GM18868 (cell line): Measurements from ENCODE around the gene RAB3GAP2.
"Not testable (repeated sequence)": the region's sequence is repeated elsewhere in the genome, so short reads cannot be mapped to it uniquely, and the experiment has no call there.

Experiments used
- ATAC-seq: cut with Tn5 transposase; IDR thresholded peaks from one replicate; pipeline ENCODE4 v1.9.1; 2021; ENCODE audit warnings: mild to moderate bottlenecking, moderate library complexity; ENCODE audit not compliant: unreplicated experiment

RAB3GAP2 gene

DNA sequence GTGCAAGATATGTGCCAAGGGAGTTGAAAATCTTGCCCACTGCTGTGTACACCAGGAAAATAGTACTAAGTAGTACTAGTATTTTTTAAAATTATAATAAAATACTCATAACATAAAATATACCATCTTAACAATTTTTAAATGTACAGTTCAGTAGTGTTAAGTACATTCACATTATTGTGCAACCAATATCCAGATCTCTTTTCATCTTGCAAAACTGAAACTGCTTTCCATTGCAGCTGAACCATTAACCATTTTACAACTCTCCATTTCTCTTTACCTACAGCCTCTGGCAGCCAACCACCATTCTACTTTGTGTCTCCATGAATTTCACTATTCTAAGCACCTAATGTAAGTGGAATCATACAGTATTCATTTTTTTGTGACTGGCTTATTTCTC, 19.3 kb upstream of the RAB3GAP2 start:
- ATAC-seq = no peak

DNA sequence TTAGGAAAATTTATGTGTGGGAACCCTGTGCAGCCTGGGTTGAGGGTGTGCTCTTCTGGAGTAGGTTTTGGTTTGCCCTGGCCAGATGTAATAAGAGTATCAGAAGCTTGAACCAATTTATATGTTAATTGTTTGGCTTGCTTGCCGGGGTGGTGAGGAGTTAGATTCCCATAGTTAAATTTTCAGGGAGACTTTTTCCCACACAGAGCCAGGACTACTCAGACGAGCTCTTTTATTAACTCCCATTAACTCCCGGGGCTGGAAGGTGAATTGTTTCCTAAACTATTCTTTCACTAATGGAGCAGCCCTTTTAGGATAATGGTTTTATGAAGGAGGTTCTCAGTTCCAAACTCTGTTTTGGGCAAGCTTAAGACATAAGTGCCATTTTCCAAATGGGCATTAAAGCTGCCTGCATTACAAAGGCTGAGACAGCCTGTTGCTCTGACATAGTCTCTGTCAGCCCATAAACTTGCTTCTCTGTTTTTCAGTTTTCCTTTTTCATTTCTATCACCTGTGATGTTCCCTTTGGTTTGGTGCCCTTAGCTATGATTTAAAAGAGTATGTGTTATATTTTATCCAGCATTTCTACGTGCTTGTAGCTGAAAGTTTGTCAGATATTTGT, 18.0 kb upstream of the RAB3GAP2 start:
- no peak for ATAC-seq

DNA sequence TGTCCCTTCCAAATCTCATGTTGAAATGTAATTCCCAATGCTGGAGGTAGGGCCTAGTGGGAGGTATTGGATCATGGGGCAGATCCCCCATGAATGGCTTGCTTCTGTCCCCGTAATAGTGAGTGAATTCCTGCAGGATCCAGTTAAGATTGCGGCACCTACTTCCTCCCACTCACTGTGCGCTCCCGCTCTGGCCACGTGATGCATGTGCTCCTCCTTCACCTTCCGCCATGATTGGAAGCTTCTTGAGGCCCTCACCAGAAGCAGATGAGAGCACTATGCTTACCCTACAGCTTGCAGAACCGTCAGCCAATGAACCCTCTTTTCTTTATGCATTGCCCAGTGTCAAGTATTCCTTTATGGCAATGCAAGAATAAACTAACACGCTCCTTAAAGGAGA, 14.9 kb upstream of the RAB3GAP2 start:
- ATAC-seq = no peak

DNA sequence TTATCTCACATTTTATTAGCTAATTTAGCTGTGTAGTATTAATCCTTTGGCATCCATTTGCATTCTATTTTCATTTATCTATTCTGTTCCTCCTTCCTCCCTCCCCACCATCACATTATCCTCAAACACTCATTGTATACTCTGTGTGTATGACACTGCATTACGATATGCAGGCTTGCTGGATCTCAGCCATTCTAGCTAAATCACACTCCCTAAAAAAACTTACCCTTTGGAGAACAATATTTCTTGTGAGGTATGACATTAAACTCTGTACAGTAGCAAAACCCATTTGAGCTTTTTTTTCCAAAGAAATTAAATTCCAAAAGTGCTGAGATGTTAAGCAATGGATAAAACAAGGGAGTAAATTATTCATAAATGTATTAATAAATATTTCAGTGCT, 11.4 kb upstream of the RAB3GAP2 start:
- ATAC-seq = no peak

DNA sequence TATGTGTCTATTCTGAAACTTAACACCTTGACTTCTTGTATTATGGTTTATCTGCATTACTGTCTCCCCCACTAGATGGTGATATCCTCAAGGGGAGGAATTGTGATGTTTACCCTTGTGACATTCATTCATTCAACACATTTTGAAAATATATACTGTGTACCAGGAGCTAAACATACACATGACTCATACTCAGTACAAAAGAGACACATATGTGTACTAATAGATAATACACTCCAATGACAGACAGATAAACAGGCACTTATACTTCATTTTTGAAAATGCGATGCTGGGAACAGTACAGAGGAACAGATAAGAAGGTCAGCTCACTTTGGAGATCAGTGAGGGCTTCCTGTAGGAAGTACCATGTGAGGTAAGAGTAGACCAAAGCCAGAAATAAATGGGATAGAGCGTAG, 8.9 kb upstream of the RAB3GAP2 start:
- peak; percentile 71 for ATAC-seq

DNA sequence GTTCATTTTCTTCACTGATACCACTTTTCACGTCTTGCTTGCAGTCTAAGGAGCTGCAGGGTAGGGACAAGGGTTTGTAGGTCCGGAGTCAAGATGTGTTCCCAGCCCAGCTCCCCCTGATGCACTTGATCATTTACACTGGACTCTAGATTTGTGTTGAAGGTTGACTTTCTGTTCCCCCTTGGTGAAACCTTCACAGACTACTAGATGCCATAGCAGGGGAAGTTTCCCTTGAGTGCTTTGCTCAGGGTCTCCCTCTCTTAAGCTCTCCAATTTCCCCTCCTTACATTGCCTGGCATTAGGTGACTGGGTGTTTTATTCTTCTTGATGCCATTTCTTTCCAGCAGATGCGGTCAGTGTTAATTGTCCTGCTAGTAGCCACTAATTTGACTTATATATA, 8.0 kb upstream of the RAB3GAP2 start:
- ATAC-seq = peak; percentile 64

DNA sequence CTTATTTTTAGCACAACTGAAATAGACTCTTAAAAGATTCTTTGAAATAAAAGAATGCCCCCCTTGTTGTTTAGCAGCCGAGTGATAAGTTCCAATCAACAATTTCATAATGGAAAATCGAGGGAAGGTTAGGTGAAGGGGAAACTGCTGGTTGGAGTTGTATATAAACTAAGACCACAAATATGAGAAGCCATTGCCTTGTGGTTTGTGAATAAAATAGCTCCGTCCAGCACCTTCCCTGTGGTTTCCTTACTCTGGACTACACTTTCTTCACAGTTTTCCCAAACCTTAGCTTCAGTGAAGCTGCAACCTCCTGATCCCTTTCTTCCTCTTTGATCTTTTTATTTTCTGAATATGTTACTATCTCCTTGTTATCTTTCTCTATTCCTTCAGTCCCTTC, 6.7 kb upstream of the RAB3GAP2 start:
- ATAC-seq = no peak

DNA sequence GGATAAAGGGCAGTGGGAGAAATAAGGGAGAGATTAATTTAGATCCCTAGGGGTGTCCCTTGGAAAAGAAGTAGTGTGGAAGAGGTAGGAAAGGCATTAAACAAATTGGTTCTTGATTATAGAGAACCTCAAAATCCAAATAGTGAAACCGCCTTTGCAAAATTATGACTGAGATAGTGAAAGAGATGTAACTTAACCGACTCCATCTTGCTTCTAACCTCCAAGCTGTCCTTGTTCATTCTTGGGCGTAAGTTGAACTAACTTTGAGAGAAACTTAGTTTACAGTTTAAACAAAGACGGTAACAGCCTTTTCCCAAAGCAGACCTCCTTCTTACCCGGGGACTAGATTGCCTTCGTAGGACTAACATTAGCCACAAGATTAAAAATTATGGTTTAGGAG, 3.2 kb upstream of the RAB3GAP2 start:
- ATAC-seq = no peak

DNA sequence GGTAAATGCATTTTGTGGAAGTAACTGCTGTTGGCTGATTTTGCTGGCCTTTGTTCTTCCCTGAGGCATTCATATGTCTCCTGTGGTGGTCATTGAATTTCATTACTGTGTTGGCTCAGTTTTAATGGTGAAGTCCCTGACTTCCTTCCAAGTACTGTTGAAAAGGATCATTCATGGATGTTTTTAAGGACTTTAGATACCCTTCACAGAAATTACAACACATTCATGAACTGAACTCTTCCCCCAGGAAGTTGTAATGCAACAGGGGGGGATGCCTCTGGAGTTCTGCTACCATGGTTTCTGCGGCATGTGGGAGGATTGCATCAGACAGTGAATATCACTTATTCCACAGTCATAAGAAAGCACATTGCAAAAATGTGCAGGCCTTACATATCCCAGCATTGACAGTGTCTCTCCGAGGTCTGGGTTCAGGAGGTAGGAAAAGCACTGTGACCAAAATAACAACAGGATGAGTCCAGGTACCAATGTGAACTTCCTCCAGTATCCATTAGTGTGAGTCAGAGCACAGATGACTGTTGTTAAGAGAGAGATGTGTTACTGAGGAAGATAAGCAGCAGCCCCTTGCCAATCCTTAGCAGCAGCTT, 2.1 kb upstream of the RAB3GAP2 start:
- no peak for ATAC-seq

DNA sequence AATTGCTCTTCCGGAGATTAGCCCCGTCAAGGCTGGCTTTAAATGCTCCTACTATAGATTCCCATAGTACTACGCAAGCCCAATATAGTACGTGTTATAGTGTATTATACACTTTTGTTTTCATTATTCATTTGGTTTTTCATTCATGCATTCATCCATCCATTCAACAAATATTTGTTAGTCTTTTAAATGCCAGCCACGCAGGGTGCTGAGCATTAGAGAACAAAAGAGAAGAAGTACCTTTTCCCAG, 513 bp upstream of the RAB3GAP2 start:
- ATAC-seq = no peak

DNA sequence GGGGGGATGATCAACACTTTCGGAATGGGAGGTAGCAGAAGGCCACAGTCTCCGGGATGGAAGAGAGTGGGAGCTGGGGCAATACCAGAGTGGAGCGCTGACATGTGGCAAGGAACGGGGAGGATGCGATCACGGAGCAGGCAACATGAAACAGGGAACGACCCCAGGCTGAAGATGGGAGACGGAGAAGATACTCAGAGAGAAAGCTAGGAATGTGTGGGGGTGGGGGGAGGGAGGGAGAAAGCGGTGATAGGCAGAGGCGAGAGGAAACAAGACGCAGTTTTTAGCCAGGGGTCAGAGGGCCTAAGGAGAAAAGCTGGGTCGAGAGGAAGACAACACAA, 577 bp downstream of the RAB3GAP2 start:
- no peak for ATAC-seq

DNA sequence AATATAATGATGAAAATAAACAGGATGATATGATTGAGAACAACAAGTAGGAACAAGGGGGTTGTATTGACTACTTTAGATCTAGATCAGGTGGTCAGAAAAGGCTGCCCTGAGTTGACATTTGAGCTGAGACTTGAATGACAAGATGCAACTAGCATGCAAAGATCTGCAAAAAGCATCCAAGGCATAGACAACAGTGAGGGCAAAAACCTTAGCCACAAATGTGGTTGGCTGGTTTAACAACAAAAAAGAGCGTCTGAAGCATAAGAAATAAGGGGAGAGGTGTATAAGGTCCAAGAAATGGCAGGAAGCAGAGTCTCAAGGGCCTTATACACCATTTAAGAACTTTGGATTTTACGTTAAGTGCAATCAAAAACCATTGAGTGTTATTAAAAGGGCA, 3.2 kb downstream of the RAB3GAP2 start:
- ATAC-seq = no peak

DNA sequence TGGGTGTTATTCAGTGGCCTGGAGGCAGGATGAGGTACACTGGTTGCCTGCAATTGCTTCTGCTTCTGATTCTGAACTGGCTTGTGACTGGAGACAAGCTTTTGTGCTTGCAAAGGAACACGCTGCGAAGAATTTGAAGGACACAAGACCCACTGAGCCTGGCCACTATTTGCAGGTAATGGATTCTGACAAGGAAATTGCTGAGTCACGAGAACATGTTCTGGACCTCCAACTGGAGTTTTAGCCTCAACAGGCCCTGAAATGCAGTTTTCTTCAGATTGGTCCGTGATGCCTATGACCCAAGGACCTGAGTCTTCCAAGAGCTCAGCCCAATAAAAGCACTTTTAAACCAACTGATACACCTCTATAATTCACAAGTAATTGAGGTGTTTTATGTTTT, 4.6 kb downstream of the RAB3GAP2 start:
- no peak for ATAC-seq

DNA sequence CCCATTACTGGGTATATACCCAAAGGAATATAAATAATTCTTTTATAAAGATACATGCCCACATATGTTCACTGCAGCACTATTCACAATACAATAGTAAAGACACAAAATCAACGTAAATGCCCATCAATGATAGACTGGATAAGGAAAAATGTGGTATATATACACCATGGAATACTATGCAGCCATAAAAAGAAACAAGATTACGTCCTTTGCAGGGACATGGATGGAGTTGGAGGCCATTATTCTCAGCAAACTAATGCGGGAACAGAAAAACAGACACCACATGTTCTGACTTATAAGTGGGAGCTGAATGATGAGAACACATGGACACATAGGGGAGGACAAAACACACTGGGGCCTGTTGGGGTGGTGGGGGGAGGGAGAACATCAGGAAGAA, 12.0 kb downstream of the RAB3GAP2 start:
- ATAC-seq = not testable (repeated sequence)

DNA sequence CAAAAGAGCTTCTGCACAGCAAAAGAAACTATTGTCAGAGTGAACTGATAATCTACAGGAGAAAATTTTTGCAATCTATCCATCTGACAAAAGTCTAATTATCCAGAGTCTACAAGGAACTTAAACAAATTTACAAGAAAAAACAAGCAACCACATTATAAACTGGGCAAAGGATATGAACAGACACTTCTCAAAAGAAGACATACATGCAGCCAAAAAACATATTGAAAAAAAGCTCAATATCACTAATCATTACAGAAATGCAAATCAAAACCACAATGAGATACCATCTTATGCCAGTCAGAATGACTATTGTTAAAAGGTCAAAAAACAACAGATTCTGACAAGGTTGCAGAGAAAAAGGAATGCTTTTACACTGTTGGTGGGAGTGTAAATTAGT, 12.5 kb downstream of the RAB3GAP2 start:
- not testable (repeated sequence) for ATAC-seq

DNA sequence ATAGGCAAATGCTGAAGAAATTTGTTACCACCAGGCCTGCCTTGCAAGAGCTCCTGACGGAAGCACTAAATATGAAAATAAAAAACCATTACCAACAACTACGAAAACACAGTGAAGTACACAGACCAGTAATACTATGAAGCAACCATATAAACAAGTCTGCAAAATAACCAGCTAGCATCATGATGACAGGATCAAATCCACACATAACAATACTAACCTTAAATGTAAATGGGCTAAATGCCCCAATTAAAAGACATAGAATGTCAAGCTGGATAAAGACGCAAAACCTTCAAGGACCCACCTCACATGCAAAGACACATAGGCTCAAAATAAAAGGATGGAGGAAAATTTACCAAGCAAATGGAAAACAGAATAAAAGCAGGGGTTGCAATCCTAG, 16.1 kb downstream of the RAB3GAP2 start:
- not testable (repeated sequence) for ATAC-seq

DNA sequence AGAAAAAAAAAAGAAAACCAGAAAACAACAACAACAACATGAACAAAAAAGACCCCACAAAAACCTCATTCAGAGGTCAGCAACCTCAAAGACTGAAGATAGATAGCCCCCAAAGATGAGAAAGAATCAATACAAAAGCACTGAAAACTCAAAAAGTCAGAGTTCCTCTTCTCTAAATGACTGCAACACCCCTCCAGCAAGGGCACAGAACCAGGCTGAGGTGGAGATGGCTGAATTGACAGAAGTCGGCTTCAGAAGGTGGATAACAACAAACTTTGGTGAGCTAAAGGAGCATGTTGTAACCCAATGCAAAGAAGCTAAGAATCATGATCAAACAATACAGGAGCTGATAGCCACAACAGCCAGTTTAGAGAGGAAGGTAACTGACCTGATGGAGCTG, 17.0 kb downstream of the RAB3GAP2 start:
- ATAC-seq = peak; percentile 37

DNA sequence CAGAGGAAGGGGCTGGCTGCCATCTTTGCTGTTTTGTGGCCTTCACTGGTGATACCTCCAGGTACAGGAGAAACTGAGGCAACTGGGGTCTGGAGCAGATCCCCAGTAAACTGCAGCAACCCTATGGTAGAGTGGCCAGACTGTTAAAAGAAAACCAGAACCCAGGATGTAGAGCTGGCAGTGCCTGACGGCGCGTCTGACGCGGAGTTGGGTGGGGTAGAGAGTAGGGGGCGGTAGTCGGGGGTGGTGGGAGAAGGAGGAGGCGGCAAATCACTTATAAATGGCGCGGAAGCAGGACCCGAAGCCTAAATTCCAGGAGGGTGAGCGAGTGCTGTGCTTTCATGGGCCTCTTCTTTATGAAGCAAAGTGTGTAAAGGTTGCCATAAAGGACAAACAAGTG, 19.0 kb downstream of the RAB3GAP2 start:
- not testable (repeated sequence) for ATAC-seq

DNA sequence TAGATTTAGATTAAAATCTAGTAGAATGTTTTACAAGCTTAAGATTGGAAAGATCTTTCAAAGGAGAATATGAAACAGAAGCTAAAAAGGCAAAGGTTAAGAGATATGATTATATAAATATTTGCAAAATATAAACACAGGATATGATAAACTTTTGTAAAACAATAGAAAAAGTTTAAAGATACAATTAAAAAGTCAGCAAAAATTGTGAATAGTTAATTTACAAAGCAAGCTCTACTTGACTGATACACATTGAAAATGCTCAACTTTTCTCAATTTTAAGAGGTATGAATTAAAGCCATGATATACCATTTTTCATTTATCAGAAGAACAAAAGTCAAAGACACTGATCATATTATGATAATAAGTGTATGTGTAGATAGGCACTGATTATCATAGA, 21.0 kb downstream of the RAB3GAP2 start:
- no peak for ATAC-seq

DNA sequence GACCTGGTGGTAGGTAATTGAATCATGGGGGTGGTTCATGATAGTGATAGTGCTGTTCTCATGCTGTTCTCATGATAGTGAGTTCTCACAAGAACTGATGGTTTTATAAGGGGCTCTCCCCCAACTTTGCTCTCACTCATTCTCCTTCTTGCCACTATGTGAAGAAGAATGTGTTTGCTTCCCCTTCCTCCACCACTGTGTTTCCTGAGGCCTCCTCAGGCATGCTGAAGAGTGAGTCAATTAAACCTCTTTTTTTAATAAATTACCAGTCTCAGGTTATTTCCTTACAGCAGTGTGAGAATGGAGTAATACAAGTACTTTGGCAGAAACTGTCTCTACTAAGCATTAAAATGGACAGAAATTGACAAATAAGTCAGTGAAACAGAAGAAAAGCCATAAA, 21.6 kb downstream of the RAB3GAP2 start:
- no peak for ATAC-seq

DNA sequence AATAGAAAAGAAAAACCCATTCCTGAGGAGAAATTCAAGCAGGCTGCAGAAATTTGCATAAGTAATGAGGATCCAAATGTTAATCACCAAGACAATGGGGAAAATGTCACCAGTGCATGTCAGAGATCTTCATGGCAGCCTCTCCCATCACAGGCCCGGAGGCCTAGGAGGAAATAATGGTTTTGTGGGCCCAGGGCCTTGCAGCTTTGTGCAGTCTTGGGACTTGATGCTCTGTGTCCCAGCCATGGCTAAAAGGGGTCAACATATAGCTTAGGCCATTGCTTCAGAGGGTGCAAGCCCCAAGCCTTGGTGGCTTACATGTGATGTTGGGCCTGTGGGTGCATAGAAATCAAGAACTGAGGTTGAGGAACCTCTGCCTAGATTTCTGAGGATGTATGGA, 22.7 kb downstream of the RAB3GAP2 start:
- no peak for ATAC-seq

DNA sequence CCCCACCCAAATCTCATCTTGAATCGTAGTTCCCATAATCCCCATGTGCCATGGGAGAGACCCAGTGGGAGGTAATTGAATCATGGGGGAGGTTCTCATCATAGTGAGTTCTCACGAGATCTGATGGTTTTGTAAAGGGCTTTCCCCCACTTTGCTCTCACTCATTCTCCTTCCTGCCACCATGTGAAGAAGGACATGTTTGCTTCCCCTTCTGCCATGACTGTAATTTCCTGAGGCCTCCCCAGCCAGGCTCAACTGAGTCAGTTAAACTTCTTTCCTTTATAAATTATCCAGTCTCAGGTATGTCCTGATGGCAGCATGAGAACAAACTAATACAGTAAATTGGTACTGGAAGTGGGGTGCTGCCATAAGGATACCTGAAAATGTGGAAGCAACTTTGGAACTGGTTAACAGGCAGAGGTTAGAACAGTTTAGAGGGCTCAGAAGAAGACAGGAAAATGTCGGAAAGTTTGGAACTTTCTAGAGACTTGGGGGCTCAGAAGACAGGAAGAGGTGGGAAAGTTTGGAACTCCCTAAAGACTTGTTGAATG, 23.5 kb downstream of the RAB3GAP2 start:
- not testable (repeated sequence) for ATAC-seq

DNA sequence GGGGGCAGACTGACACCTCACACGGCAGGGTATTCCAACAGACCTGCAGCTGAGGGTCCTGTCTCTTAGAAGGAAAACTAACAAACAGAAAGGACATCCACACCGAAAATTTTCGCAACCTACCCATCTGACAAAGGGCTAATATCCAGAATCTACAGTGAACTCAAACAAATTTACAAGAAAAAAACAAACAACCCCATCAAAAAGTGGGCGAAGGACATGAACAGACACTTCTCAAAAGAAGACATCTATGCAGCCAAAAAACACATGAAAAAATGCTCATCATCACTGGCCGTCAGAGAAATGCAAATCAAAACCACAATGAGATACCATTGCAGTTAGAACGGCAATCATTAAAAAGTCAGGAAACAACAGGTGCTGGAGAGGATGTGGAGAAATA, 26.4 kb downstream of the RAB3GAP2 start:
- ATAC-seq = not testable (repeated sequence)
